SK-N-SH (cell line): ENCODE data around the gene MYH11.

ENCODE experiments used
- CHD2 ChIP-seq: fragments of 150-350 bp; IDR thresholded peaks from 2 replicates; pipeline ENCODE4 v1.6.1; 2018; ENCODE audit warnings: low read length; ENCODE audit not compliant: partially characterized antibody
- EP300 ChIP-seq, 2 experiments: IDR thresholded peaks; 2 replicates each; pipeline versions ENCODE4 v1.4.0 to v1.6.1; 2012; ENCODE audit warnings: borderline replicate concordance in 1 of 2, low read depth in 1 of 2, low read length in 1 of 2
- EZH2phosphoT487 ChIP-seq: fragments of 200-600 bp; sonication (generic); IDR thresholded peaks from 2 replicates; pipeline ENCODE4 v1.6.1; 2017; ENCODE audit warnings: low read depth, mixed run types, mild to moderate bottlenecking, antibody characterized with exemption, moderate library complexity, borderline replicate concordance
- MXI1 ChIP-seq: IDR thresholded peaks from 2 replicates; pipeline ENCODE4 v1.6.1; 2012; ENCODE audit warnings: mild to moderate bottlenecking, low read depth, low read length, improper control_type of control experiment
- RAD21 ChIP-seq: IDR thresholded peaks from 2 replicates; pipeline ENCODE4 v1.6.1; 2012; ENCODE audit warnings: mild to moderate bottlenecking, low read length
- RFX5 ChIP-seq: IDR thresholded peaks from 2 replicates; pipeline ENCODE4 v1.6.1; 2012; ENCODE audit warnings: mild to moderate bottlenecking, improper control_type of control experiment, low read length
- TF ChIP-seq, protein P1 (sequence below): fragments of 200-600 bp; sonication (generic); IDR thresholded peaks from 2 replicates; pipeline ENCODE4 v1.6.1; 2017; ENCODE audit warnings: antibody characterized with exemption, mild to moderate bottlenecking, moderate library complexity
- TF ChIP-seq, protein P2 (sequence below): IDR thresholded peaks from 2 replicates; pipeline ENCODE4 v1.4.0; 2012; ENCODE audit warnings: low read depth

DNA sequence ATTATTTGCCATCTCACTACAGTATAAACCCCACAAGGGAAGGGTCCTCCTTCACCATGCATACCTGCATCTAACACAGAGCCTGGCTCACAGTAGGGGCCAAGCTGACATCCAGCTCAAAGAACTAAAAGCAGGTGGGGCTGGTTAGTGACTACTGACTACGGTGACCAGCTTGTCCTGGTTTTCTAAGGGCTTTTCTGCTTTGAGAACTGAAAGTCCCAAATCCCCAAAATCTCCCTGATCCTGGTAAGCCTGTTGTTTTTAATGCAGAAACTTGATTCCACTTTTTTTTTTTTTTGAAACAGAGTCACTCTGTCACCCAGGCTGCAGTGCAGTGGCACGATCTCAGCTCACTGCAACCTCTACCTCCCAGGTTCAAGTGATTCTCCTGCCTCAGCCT, 117.4 kb downstream of the MYH11 start:
- TF ChIP-seq RAD21 (no peak), EP300 (IDR thresholded peaks at IDR 0.05; ENCODE audit: borderline replicate concordance in 1 of 2, low read depth in 1 of 2, low read length in 1 of 2) (no peak), MXI1 (no peak), EZH2phosphoT487 (no peak), RFX5 (no peak), CHD2 (no peak)
- TF ChIP-seq, protein P1, sequence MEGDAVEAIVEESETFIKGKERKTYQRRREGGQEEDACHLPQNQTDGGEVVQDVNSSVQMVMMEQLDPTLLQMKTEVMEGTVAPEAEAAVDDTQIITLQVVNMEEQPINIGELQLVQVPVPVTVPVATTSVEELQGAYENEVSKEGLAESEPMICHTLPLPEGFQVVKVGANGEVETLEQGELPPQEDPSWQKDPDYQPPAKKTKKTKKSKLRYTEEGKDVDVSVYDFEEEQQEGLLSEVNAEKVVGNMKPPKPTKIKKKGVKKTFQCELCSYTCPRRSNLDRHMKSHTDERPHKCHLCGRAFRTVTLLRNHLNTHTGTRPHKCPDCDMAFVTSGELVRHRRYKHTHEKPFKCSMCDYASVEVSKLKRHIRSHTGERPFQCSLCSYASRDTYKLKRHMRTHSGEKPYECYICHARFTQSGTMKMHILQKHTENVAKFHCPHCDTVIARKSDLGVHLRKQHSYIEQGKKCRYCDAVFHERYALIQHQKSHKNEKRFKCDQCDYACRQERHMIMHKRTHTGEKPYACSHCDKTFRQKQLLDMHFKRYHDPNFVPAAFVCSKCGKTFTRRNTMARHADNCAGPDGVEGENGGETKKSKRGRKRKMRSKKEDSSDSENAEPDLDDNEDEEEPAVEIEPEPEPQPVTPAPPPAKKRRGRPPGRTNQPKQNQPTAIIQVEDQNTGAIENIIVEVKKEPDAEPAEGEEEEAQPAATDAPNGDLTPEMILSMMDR: no peak
- TF ChIP-seq, protein P2, sequence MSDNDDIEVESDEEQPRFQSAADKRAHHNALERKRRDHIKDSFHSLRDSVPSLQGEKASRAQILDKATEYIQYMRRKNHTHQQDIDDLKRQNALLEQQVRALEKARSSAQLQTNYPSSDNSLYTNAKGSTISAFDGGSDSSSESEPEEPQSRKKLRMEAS: no peak
